Measurements from ENCODE around the gene SLC7A1.

The SLC7A1 gene

GRCh38 chr13:29587645-29588044, 7.8 kb downstream of the SLC7A1 start:
- H3K4me2 ChIP-seq (ENCODE audit: low read length): no peak overlapping the region
- peaks cover 100% of the 10 kb centered on the region for H3K79me2 ChIP-seq (ENCODE audit: control insufficient read depth, low read length)
- no peaks in the 10 kb centered on the region for H3F3A ChIP-seq (ENCODE audit: control insufficient read depth, insufficient read depth)
- no peak overlapping the region for H3K27ac ChIP-seq (ENCODE audit: low read depth, low read length)
- H3K36me3 ChIP-seq (ENCODE audit: control insufficient read depth, low read length): peaks cover 71% of the 10 kb centered on the region
- no peaks in the 10 kb centered on the region for H3K9me3 ChIP-seq (ENCODE audit: control insufficient read depth, insufficient read depth, low read length)
- no peak for TF ChIP-seq CTCF (IDR thresholded peaks at IDR 0.05; ENCODE audit: low read depth, low read length, poor library complexity, severe bottlenecking)
- no peak for TF ChIP-seq EZH2phosphoT487 (IDR thresholded peaks at IDR 0.05; ENCODE audit: borderline replicate concordance, low read length)
- no peaks in the 10 kb centered on the region for H3K9me2 ChIP-seq (replicated peaks; ENCODE audit: control insufficient read depth, low read length)
- peaks cover 71% of the 10 kb centered on the region for H4K20me1 ChIP-seq (ENCODE audit: control insufficient read depth, insufficient read depth, low read depth, low read length)
- no peaks in the 10 kb centered on the region for H3K27me3 ChIP-seq (ENCODE audit: control insufficient read depth, low read length)
- no peak overlapping the region for H3K4me3 ChIP-seq (ENCODE audit: low read length)
- H3K4me1 ChIP-seq (ENCODE audit: control insufficient read depth, low read length): peaks cover 9% of the 10 kb centered on the region

- no peak overlapping the region for H3K27ac ChIP-seq (ENCODE audit: low read depth, low read length)
- H3K4me1 ChIP-seq (ENCODE audit: control insufficient read depth, low read length): no peaks in the 10 kb centered on the region
- peaks cover 59% of the 10 kb centered on the region for H4K20me1 ChIP-seq (ENCODE audit: control insufficient read depth, insufficient read depth, low read depth, low read length)
Observed at GRCh38 chr13:29583073-29583785, 12.3 kb downstream of the SLC7A1 start.

GRCh38 chr13:29582171-29582570, 13.3 kb downstream of the SLC7A1 start:
- peaks cover 100% of the 10 kb centered on the region for H3K79me2 ChIP-seq (ENCODE audit: control insufficient read depth, low read length)
- no peak overlapping the region for H3K4me3 ChIP-seq (ENCODE audit: low read length)
- H3K4me1 ChIP-seq (ENCODE audit: control insufficient read depth, low read length): no peaks in the 10 kb centered on the region
- H4K20me1 ChIP-seq (ENCODE audit: control insufficient read depth, insufficient read depth, low read depth, low read length): peaks cover 63% of the 10 kb centered on the region
- no peak overlapping the region for H3K4me2 ChIP-seq (ENCODE audit: low read length)
- H3F3A ChIP-seq (ENCODE audit: control insufficient read depth, insufficient read depth): no peaks in the 10 kb centered on the region
- H3K36me3 ChIP-seq (ENCODE audit: control insufficient read depth, low read length): peaks cover 31% of the 10 kb centered on the region
- TF ChIP-seq CTCF (IDR thresholded peaks at IDR 0.05; ENCODE audit: low read depth, low read length, poor library complexity, severe bottlenecking): no peak
- no peak for TF ChIP-seq EZH2phosphoT487 (IDR thresholded peaks at IDR 0.05; ENCODE audit: borderline replicate concordance, low read length)
- H3K27ac ChIP-seq (ENCODE audit: low read depth, low read length): no peak overlapping the region
- H3K27me3 ChIP-seq (ENCODE audit: control insufficient read depth, low read length): no peaks in the 10 kb centered on the region
- no peaks in the 10 kb centered on the region for H3K9me2 ChIP-seq (replicated peaks; ENCODE audit: control insufficient read depth, low read length)
- H3K9me3 ChIP-seq (ENCODE audit: control insufficient read depth, insufficient read depth, low read length): no peaks in the 10 kb centered on the region

More at GRCh38 chr13:29583073-29583785, 12.3 kb downstream of the SLC7A1 start:
- H3K36me3 ChIP-seq (ENCODE audit: control insufficient read depth, low read length): peaks cover 42% of the 10 kb centered on the region
- H3K4me3 ChIP-seq (ENCODE audit: low read length): no peak overlapping the region
- H3K79me2 ChIP-seq (ENCODE audit: control insufficient read depth, low read length): peaks cover 100% of the 10 kb centered on the region
- no peaks in the 10 kb centered on the region for H3K9me2 ChIP-seq (replicated peaks; ENCODE audit: control insufficient read depth, low read length)
- no peaks in the 10 kb centered on the region for H3K9me3 ChIP-seq (ENCODE audit: control insufficient read depth, insufficient read depth, low read length)
- no peaks in the 10 kb centered on the region for H3K27me3 ChIP-seq (ENCODE audit: control insufficient read depth, low read length)
- TF ChIP-seq CTCF (IDR thresholded peaks at IDR 0.05; ENCODE audit: low read depth, low read length, poor library complexity, severe bottlenecking) (no peak), EZH2phosphoT487 (IDR thresholded peaks at IDR 0.05; ENCODE audit: borderline replicate concordance, low read length) (no peak)
- H3K4me2 ChIP-seq (ENCODE audit: low read length): no peak overlapping the region
- no peaks in the 10 kb centered on the region for H3F3A ChIP-seq (ENCODE audit: control insufficient read depth, insufficient read depth)

Measured in DOHH2 (cell line).